H9 (cell line): Measurements from ENCODE around the gene DGLUCY. TPM values are rescaled to one million over a fixed set of nuclear protein-coding genes. Genes with fewer than 3 reads are reported as not detected.

Experiments
- DNase-seq: peaks from one replicate; pipeline ENCODE4 v3.0.0-alpha.2; 2017
- H2AFZ ChIP-seq: one replicate; pipeline ENCODE4 v1.6.1; 2013; ENCODE audit warnings: mild to moderate bottlenecking, low read length, control low read depth, moderate library complexity
- H2AK5ac ChIP-seq: 2 replicates; pipeline ENCODE4 v1.6.1; 2013; ENCODE audit warnings: low read length, control low read depth, mixed read lengths; ENCODE audit not compliant: insufficient read length
- H2BK120ac ChIP-seq: one replicate; pipeline ENCODE4 v1.6.1; 2013; ENCODE audit warnings: low read depth, mild to moderate bottlenecking, low read length, control low read depth, inconsistent platforms; ENCODE audit not compliant: poor library complexity, severe bottlenecking
- H2BK12ac ChIP-seq: 2 replicates; pipeline ENCODE4 v1.6.1; 2013; ENCODE audit warnings: low read length, control low read depth, mixed read lengths, low read depth; ENCODE audit not compliant: insufficient read length
- H2BK15ac ChIP-seq: 2 replicates; pipeline ENCODE4 v1.6.1; 2013; ENCODE audit warnings: low read depth, low read length, control low read depth
- H2BK20ac ChIP-seq: one replicate; pipeline ENCODE4 v1.6.1; 2013; ENCODE audit warnings: low read depth, mild to moderate bottlenecking, low read length, control low read depth, inconsistent platforms; ENCODE audit not compliant: poor library complexity, severe bottlenecking
- H2BK5ac ChIP-seq: 2 replicates; pipeline ENCODE4 v1.6.1; 2013; ENCODE audit warnings: low read length, control low read depth, mixed read lengths; ENCODE audit not compliant: insufficient read length
- H3K14ac ChIP-seq: 2 replicates; pipeline ENCODE4 v1.6.1; 2013; ENCODE audit warnings: low read length, control low read depth; ENCODE audit not compliant: insufficient read depth
- H3K18ac ChIP-seq: 2 replicates; pipeline ENCODE4 v1.6.1; 2013; ENCODE audit warnings: low read depth, mild to moderate bottlenecking, mixed read lengths, low read length, control low read depth; ENCODE audit not compliant: insufficient read length
- H3K23ac ChIP-seq: 2 replicates; pipeline ENCODE4 v1.6.1; 2013; ENCODE audit warnings: low read length, control low read depth, mixed read lengths, low read depth; ENCODE audit not compliant: insufficient read length
- H3K23me2 ChIP-seq: 2 replicates; pipeline ENCODE4 v1.6.1; 2013; ENCODE audit warnings: low read depth, mild to moderate bottlenecking, mixed read lengths, low read length, control low read depth; ENCODE audit not compliant: insufficient read length, poor library complexity, severe bottlenecking
- H3K27ac ChIP-seq: 2 replicates; pipeline ENCODE4 v1.5.1; 2013; ENCODE audit warnings: low read length, control low read depth, mixed read lengths, low read depth; ENCODE audit not compliant: insufficient read length
- H3K27me3 ChIP-seq: 2 replicates; pipeline ENCODE4 v1.6.1; 2013; ENCODE audit warnings: low read length, control low read depth, inconsistent platforms; ENCODE audit not compliant: insufficient read depth
- H3K4ac ChIP-seq: 2 replicates; pipeline ENCODE4 v1.6.1; 2013; ENCODE audit warnings: low read depth, mild to moderate bottlenecking, control low read depth, inconsistent platforms, low read length, moderate library complexity
- H3K4me1 ChIP-seq: 2 replicates; pipeline ENCODE4 v1.6.1; 2013; ENCODE audit warnings: low read length, control low read depth, inconsistent platforms; ENCODE audit not compliant: insufficient read depth
- H3K4me2 ChIP-seq: 2 replicates; pipeline ENCODE4 v1.6.1; 2013; ENCODE audit warnings: low read length, control low read depth, mixed read lengths; ENCODE audit not compliant: insufficient read length, insufficient read depth
- H3K56ac ChIP-seq: 2 replicates; pipeline ENCODE4 v1.6.1; 2013; ENCODE audit warnings: low read depth, mild to moderate bottlenecking, mixed read lengths, low read length, control low read depth; ENCODE audit not compliant: insufficient read length
- H3K79me1 ChIP-seq: 2 replicates; pipeline ENCODE4 v1.6.1; 2013; ENCODE audit warnings: low read depth, mild to moderate bottlenecking, moderate library complexity, low read length, control low read depth, inconsistent platforms; ENCODE audit not compliant: insufficient read depth, poor library complexity, severe bottlenecking
- H3K79me2 ChIP-seq: 2 replicates; pipeline ENCODE4 v1.6.1; 2013; ENCODE audit warnings: low read length, control low read depth, inconsistent platforms; ENCODE audit not compliant: insufficient read depth
- H3K9ac ChIP-seq: 2 replicates; pipeline ENCODE4 v1.6.1; 2013; ENCODE audit warnings: low read length, control low read depth, mixed read lengths; ENCODE audit not compliant: insufficient read length; ENCODE audit errors: extremely low read depth
- H3K9me3 ChIP-seq: one replicate; pipeline ENCODE4 v1.6.1; 2013; ENCODE audit warnings: low read depth, low read length, inconsistent platforms; ENCODE audit not compliant: control insufficient read depth
- H3T11ph ChIP-seq: one replicate; pipeline ENCODE4 v1.6.1; 2013; ENCODE audit warnings: mild to moderate bottlenecking, low read length, control low read depth, inconsistent platforms
- H4K20me1 ChIP-seq: one replicate; pipeline ENCODE4 v1.6.1; 2013; ENCODE audit not compliant: control insufficient read depth, insufficient read length, insufficient read depth
- H4K5ac ChIP-seq: 2 replicates; pipeline ENCODE4 v1.6.1; 2013; ENCODE audit warnings: low read depth, mild to moderate bottlenecking, mixed read lengths, low read length, control low read depth; ENCODE audit not compliant: insufficient read length
- H4K8ac ChIP-seq: replicated peaks from 2 replicates; pipeline ENCODE4 v1.6.1; 2013; ENCODE audit warnings: low read length, control low read depth, mixed read lengths, low read depth; ENCODE audit not compliant: insufficient read length
- H4K91ac ChIP-seq: 2 replicates; pipeline ENCODE4 v1.6.1; 2013; ENCODE audit warnings: low read depth, mild to moderate bottlenecking, moderate library complexity, mixed read lengths, low read length, control low read depth; ENCODE audit not compliant: insufficient read length
- H3K27ac Mint-ChIP-seq, 3 experiments: 2 replicates in 2 of 3; 3 replicates in 1 of 3; pipeline ENCODE4 v1.8.0; 2020 to 2021; ENCODE audit warnings: mixed read lengths in 3 of 3, mild to moderate bottlenecking in 1 of 3, moderate library complexity in 1 of 3
- H3K27me3 Mint-ChIP-seq: 2 replicates; pipeline ENCODE4 v1.8.0; 2021; ENCODE audit warnings: low read depth, mild to moderate bottlenecking, moderate library complexity, mixed read lengths
- H3K36me3 Mint-ChIP-seq, 3 experiments: 2 replicates in 2 of 3; 3 replicates in 1 of 3; pipeline ENCODE4 v1.8.0; 2020 to 2021; ENCODE audit warnings: low read depth in 3 of 3, mixed read lengths in 3 of 3; ENCODE audit not compliant: insufficient read depth in 1 of 3
- H3K4me1 Mint-ChIP-seq, 2 experiments: 2 replicates each; pipeline ENCODE4 v1.8.0; 2020; ENCODE audit warnings: mixed read lengths in 2 of 2
- H3K4me3 Mint-ChIP-seq, 2 experiments: 2 replicates in 1 of 2; 3 replicates in 1 of 2; pipeline ENCODE4 v1.8.0; 2020 to 2021; ENCODE audit warnings: mild to moderate bottlenecking in 2 of 2, mixed read lengths in 2 of 2, moderate library complexity in 1 of 2
- H3K9me3 Mint-ChIP-seq, 2 experiments: 2 replicates in 1 of 2; 3 replicates in 1 of 2; pipeline ENCODE4 v1.8.0; 2020; ENCODE audit warnings: mild to moderate bottlenecking in 2 of 2, mixed read lengths in 2 of 2, moderate library complexity in 1 of 2
- CTCF ChIP-seq: fragments of 200-600 bp; sonication (generic); conservative IDR thresholded peaks from 3 replicates; pipeline ENCODE4 v1.8.0; 2021; ENCODE audit warnings: antibody characterized with exemption, mild to moderate bottlenecking
- WGBS: extraction: QIAGEN DNeasy Blood & Tissue Kit; methylation state at CpG from one replicate; pipeline ENCODE4 v1.1.7; 2013; ENCODE audit warnings: missing lambda C conversion rate, low lambda C conversion rate, mixed read lengths; ENCODE audit not compliant: insufficient read length; ENCODE audit errors: extremely low coverage; 5-methylcytosine and 5-hydroxymethylcytosine counted together
- total RNA-seq: library from RNA; stranded (reverse); gene quantifications from 2 replicates; pipeline ENCODE4 v1.2.1, GENCODE V29; 2021

DGLUCY gene
- total RNA-seq, 1 experiment from 2014 or later, result 29.6 TPM

DNA sequence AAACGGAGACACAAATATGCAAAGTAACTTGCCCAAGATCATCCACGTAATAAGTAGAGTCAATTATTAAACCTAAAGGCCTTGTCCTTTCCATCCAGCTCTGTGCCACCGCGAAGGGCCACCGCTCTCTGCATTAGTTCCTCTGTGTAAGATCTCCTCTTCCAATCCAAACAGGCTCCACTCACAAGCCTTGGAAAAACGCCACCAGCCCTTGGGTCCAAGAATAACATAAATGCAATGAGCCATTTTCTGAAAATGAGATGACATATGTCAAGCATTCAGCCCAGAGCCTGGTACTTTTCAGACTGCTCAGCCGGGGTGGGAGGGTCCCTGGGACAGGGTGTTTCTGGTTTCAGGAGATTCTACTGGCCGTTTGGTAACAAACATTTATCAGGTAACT is 30.0 kb downstream of the DGLUCY start:
- Histone ChIP-seq H3K27me3 (no peaks in the 10 kb centered on the region), H2BK120ac (no peak overlapping the region), H4K91ac (no peak overlapping the region), H4K5ac (no peak overlapping the region), H3K4me1 (no peaks in the 10 kb centered on the region), H2BK15ac (no peak overlapping the region), H3K79me2 (no peaks in the 10 kb centered on the region), H4K8ac (no peak overlapping the region), H3K79me1 (no peaks in the 10 kb centered on the region), H2BK12ac (no peak overlapping the region), H3K4me2 (no peak overlapping the region), H2BK5ac (no peak overlapping the region), H3K14ac (no peak overlapping the region), H3K56ac (no peak overlapping the region), H3K18ac (no peak overlapping the region), H3K9ac (no peak overlapping the region), H2BK20ac (no peak overlapping the region), H3T11ph (no peak overlapping the region), H3K9me3 (no peaks in the 10 kb centered on the region), H3K23me2 (no peaks in the 10 kb centered on the region), H4K20me1 (no peaks in the 10 kb centered on the region), H3K27ac (no peak overlapping the region), H3K23ac (no peak overlapping the region), H2AK5ac (no peak overlapping the region), H3K4ac (no peak overlapping the region), H2AFZ (no peak overlapping the region)
- no peaks in the 10 kb centered on the region for H3K27me3 Mint-ChIP-seq
- peaks cover 13 to 17% of the 10 kb centered on the region in 2 experiments for H3K4me1 Mint-ChIP-seq
- no peaks in the 10 kb centered on the region for H3K9me3 Mint-ChIP-seq
- no peak for DNase-seq
- peaks cover 0 to 19% (median 17%) of the 10 kb centered on the region in 3 experiments; a peak in 5 of 7 replicates for H3K36me3 Mint-ChIP-seq
- no peak overlapping the region for H3K27ac Mint-ChIP-seq
- no CpG with 5 or more reads among the region's 8 CpGs for WGBS
- H3K4me3 Mint-ChIP-seq, result no peak overlapping the region
- TF ChIP-seq CTCF, result no peak
